Endothelial cell of umbilical vein (primary cell): ENCODE data around the gene TMIE. TPM values are rescaled to one million over a fixed set of nuclear protein-coding genes. Genes with fewer than 3 reads are reported as not detected.

Source experiments
- BruUV-seq: library from RNA; stranded (reverse); fragments of 400-500 nt; replicated peaks from 2 replicates; lab custom pipeline; 2021; lab: Mats Ljungman, UMichigan
- CTCF ChIA-PET: fragments of 300-600, 350-600 bp; sonication (Branson Sonifier 250); formaldehyde crosslinking; loops from one replicate; lab custom pipeline; 2021; ENCODE audit warnings: antibody characterized with exemption, inconsistent platforms; lab: Charles Lee
- POLR2A ChIA-PET: fragments of 300-600, 350-600 bp; sonication (Branson Sonifier 250); formaldehyde crosslinking; loops from one replicate; lab custom pipeline; 2021; ENCODE audit warnings: antibody characterized with exemption, inconsistent platforms; lab: Charles Lee
- DNase-seq: peaks from one replicate; pipeline ENCODE4 v3.0.0-alpha.2; 2011; ENCODE audit warnings: low read depth, low spot score
- FAIRE-seq: peaks from 2 replicates; lab custom pipeline; 2011; peaks lifted over from hg19 to GRCh38; lab: Jason Lieb, UNC
- H2AFZ ChIP-seq: 2 replicates; pipeline ENCODE4 v1.6.0; 2012; ENCODE audit warnings: low read depth, low read length, control low read depth, inconsistent platforms
- H3K27ac ChIP-seq: 2 replicates; pipeline ENCODE4 v1.5.1; 2011; ENCODE audit warnings: low read depth, mild to moderate bottlenecking, control low read depth, low read length, moderate library complexity; ENCODE audit not compliant: insufficient read depth
- H3K27me3 ChIP-seq, 2 experiments: 2 replicates each; pipeline versions ENCODE4 v1.6.0 to v1.6.1; 2011; ENCODE audit warnings: low read length in 2 of 2, mixed read lengths in 1 of 2; ENCODE audit not compliant: control insufficient read depth in 2 of 2, insufficient read depth in 2 of 2
- H3K36me3 ChIP-seq, 2 experiments: 2 replicates in 1 of 2; 3 replicates in 1 of 2; pipeline ENCODE4 v1.5.1; 2011; ENCODE audit warnings: low read length in 2 of 2, mild to moderate bottlenecking in 1 of 2, moderate library complexity in 1 of 2; ENCODE audit not compliant: control insufficient read depth in 2 of 2, insufficient read depth in 2 of 2; ENCODE audit errors: extremely low read depth in 1 of 2
- H3K4me1 ChIP-seq: 3 replicates; pipeline ENCODE4 v1.5.1; 2011; ENCODE audit warnings: mild to moderate bottlenecking, low read length; ENCODE audit not compliant: control insufficient read depth, insufficient read depth; ENCODE audit errors: extremely low read depth
- H3K4me2 ChIP-seq: 2 replicates; pipeline ENCODE4 v1.6.1; 2011; ENCODE audit warnings: low read length, control low read depth, mixed read lengths; ENCODE audit not compliant: insufficient read depth
- H3K4me3 ChIP-seq, 3 experiments: fragments of 200-600 bp in 1 of 3; sonication (generic), shearing (Covaris generic) in 1 of 3; replicated peaks in 1 of 3; 2 replicates each; pipeline ENCODE4 v1.5.1; 2011 to 2016; ENCODE audit warnings: control low read depth in 3 of 3, low read length in 3 of 3, mild to moderate bottlenecking in 2 of 3, inconsistent platforms in 1 of 3, low read depth in 1 of 3, moderate library complexity in 1 of 3; ENCODE audit not compliant: insufficient read depth in 1 of 3
- H3K79me2 ChIP-seq: 2 replicates; pipeline ENCODE4 v1.6.0; 2012; ENCODE audit warnings: low read length, inconsistent platforms; ENCODE audit not compliant: control insufficient read depth, insufficient read depth
- H3K9ac ChIP-seq: replicated peaks from 2 replicates; pipeline ENCODE3; 2011; ENCODE audit warnings: low read length, control low read depth; ENCODE audit not compliant: insufficient read depth; ENCODE audit errors: extremely low read depth
- H3K9me1 ChIP-seq: replicated peaks from 3 replicates; pipeline ENCODE4 v1.6.0; 2011; ENCODE audit warnings: mild to moderate bottlenecking, low read length; ENCODE audit not compliant: control insufficient read depth, insufficient read depth; ENCODE audit errors: extremely low read depth
- H3K9me3 ChIP-seq: replicated peaks from 2 replicates; pipeline ENCODE4 v1.5.1; 2012; ENCODE audit warnings: low read length, inconsistent platforms; ENCODE audit not compliant: control insufficient read depth, insufficient read depth
- H4K20me1 ChIP-seq: replicated peaks from 2 replicates; pipeline ENCODE3; 2011; ENCODE audit warnings: mild to moderate bottlenecking, low read length; ENCODE audit not compliant: control insufficient read depth, insufficient read depth; ENCODE audit errors: extremely low read depth
- EZH2 ChIP-seq: IDR thresholded peaks from 2 replicates; pipeline ENCODE4 v1.6.1; 2012; ENCODE audit warnings: borderline replicate concordance, low read depth, mild to moderate bottlenecking, moderate library complexity, low read length, inconsistent platforms; ENCODE audit not compliant: severe bottlenecking
- FOS ChIP-seq: IDR thresholded peaks from 2 replicates; pipeline ENCODE4 v1.6.1; 2011; ENCODE audit warnings: mild to moderate bottlenecking, low read length, moderate library complexity, borderline replicate concordance; ENCODE audit not compliant: insufficient read depth
- GATA2 ChIP-seq: IDR thresholded peaks from 2 replicates; pipeline ENCODE4 v1.7.0; 2011; ENCODE audit warnings: low read depth, mild to moderate bottlenecking, moderate library complexity, mixed read lengths, low read length; ENCODE audit not compliant: insufficient read length, insufficient read depth
- JUN ChIP-seq: IDR thresholded peaks from 2 replicates; pipeline ENCODE4 v1.6.1; 2011; ENCODE audit warnings: borderline replicate concordance, low read depth; ENCODE audit not compliant: insufficient read length, insufficient read depth
- MYC ChIP-seq: IDR thresholded peaks from one replicate; pipeline ENCODE4 v1.6.1; 2011; ENCODE audit warnings: mild to moderate bottlenecking, low read depth, low read length
- POLR2A ChIP-seq: IDR thresholded peaks from 2 replicates; pipeline ENCODE4 v1.6.1; 2012; ENCODE audit warnings: low read depth, mild to moderate bottlenecking, control low read depth, low read length
- POLR2AphosphoS5 ChIP-seq: IDR thresholded peaks from 2 replicates; pipeline ENCODE4 v1.6.1; 2012; ENCODE audit warnings: low read depth, mild to moderate bottlenecking, control low read depth, low read length, moderate library complexity; ENCODE audit not compliant: insufficient read depth
- dilution Hi-C: fragments of 300-500 bp; cut with MboI; formaldehyde crosslinking; loops from one replicate; pipeline ENCODE4 v1.15.0; 2019; ENCODE audit warnings: low sequenced_read_pairs; ENCODE audit not compliant: extremely low pct_ligation_motif_present
- intact Hi-C: fragments of 100-400 bp; cut with micrococcal nuclease; formaldehyde crosslinking; loops from one replicate; pipeline ENCODE4 v1.10.0; 2022
- polyA plus RNA-seq, 4 experiments: library from polyadenylated mRNA; depleted of rRNA in 3 of 4; stranded (reverse) in 3 of 4; unstranded in 1 of 4; fragments of >200 nt; gene quantifications; 2 replicates each; pipeline versions ENCODE4 v1.2.1 to v1.2.3, GENCODE V29; 2011 to 2012; ENCODE audit warnings: missing spikeins in 1 of 4
- total RNA-seq: library from RNA; stranded (reverse); gene quantifications from 2 replicates; pipeline ENCODE4 v1.2.3, GENCODE V29; 2021
- TF ChIP-seq, protein P1 (sequence below), 2 donors: IDR thresholded peaks; 1 replicate in 1 of 2; 2 replicates in 1 of 2; pipeline ENCODE4 v1.5.1; 2011; ENCODE audit warnings: low read length in 2 of 2, mild to moderate bottlenecking in 2 of 2, moderate library complexity in 2 of 2, control low read depth in 1 of 2, inconsistent platforms in 1 of 2, low read depth in 1 of 2; ENCODE audit not compliant: insufficient read depth in 1 of 2; ENCODE audit errors: extremely low read depth in 1 of 2
- TF ChIP-seq, protein P2 (sequence below): IDR thresholded peaks from 2 replicates; pipeline ENCODE4 v1.6.1; 2011; ENCODE audit not compliant: insufficient read depth, insufficient read length

TMIE gene
- total and polyA plus RNA-seq, 2 donors (not counting 3 experiments of a cell fraction or from before 2014, with no cell fraction given) = 0.15 to 0.27 TPM

DNA sequence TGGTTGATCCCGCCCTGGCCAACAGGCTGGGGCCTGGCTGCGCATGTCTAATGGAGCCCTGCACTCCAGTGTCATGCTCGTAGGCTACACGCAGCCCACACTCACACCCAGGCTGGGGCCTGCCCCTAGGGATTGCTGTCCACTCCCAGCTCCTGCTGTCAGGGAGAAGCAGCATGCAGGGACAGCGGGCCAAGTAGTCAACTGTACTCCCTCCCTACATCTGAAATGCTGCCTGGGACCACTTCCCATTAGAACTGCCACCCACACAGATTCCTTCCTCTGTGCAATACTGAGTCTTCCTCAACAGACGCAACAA is 23.8 kb upstream of the TMIE start:
- Histone ChIP-seq H3K4me3 (no peak overlapping the region), H3K9ac (no peak overlapping the region), H3K4me1 (no peaks in the 10 kb centered on the region), H3K36me3 (no peaks in the 10 kb centered on the region), H3K4me2 (no peak overlapping the region), H4K20me1 (no peaks in the 10 kb centered on the region), H2AFZ (no peak overlapping the region), H3K27ac (no peak overlapping the region), H3K9me1 (no peaks in the 10 kb centered on the region), H3K27me3 (no peaks in the 10 kb centered on the region), H3K79me2 (no peaks in the 10 kb centered on the region), H3K9me3 (no peaks in the 10 kb centered on the region)
- FAIRE-seq = no peak
- TF ChIP-seq JUN (no peak), GATA2 (no peak), MYC (no peak), POLR2A (no peak), POLR2AphosphoS5 (no peak), EZH2 (no peak), FOS (no peak)
- TF ChIP-seq, protein P1, sequence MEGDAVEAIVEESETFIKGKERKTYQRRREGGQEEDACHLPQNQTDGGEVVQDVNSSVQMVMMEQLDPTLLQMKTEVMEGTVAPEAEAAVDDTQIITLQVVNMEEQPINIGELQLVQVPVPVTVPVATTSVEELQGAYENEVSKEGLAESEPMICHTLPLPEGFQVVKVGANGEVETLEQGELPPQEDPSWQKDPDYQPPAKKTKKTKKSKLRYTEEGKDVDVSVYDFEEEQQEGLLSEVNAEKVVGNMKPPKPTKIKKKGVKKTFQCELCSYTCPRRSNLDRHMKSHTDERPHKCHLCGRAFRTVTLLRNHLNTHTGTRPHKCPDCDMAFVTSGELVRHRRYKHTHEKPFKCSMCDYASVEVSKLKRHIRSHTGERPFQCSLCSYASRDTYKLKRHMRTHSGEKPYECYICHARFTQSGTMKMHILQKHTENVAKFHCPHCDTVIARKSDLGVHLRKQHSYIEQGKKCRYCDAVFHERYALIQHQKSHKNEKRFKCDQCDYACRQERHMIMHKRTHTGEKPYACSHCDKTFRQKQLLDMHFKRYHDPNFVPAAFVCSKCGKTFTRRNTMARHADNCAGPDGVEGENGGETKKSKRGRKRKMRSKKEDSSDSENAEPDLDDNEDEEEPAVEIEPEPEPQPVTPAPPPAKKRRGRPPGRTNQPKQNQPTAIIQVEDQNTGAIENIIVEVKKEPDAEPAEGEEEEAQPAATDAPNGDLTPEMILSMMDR (IDR thresholded peaks at IDR 0.05; ENCODE audit: extremely low read depth in 1 of 2, insufficient read depth in 1 of 2, low read depth in 1 of 2, low read length in 2 of 2) = no peak
- TF ChIP-seq, protein P2, sequence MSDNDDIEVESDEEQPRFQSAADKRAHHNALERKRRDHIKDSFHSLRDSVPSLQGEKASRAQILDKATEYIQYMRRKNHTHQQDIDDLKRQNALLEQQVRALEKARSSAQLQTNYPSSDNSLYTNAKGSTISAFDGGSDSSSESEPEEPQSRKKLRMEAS = no peak
- ChIA-PET POLR2A (no interaction called here), CTCF (no interaction called here)
- intact Hi-C loops (no loop called here), dilution Hi-C loops (no loop called here)
- no peak for DNase-seq
- no TSS peak for BruUV-seq
